HL-60/S4 treated with phorbol 12-myristate 13-acetate at 8.2 ng/mL for 4 days and 3 days (cell line): ENCODE results near the gene ENGASE.

Experiments used
- in situ Hi-C: fragments of 300-500 bp; cut with MboI; formaldehyde crosslinking; loops from 2 replicates; pipeline ENCODE4 v1.15.0; 2022; ENCODE audit warnings: low sequenced_read_pairs

The ENGASE gene

GRCh38 chr17:79089720-79090442, 15.3 kb downstream of the ENGASE start:
- in situ Hi-C loops = no loop called here

- in situ Hi-C loops = no loop called here
These were observed 16.0 kb downstream of the ENGASE start for GRCh38 chr17:79090443-79091225.

GRCh38 chr17:79091226-79091670, 16.6 kb downstream of the ENGASE start:
- in situ Hi-C loops = no loop called here

GRCh38 chr17:79092567-79092966, 17.9 kb downstream of the ENGASE start:
- in situ Hi-C loops = no loop called here

GRCh38 chr17:79093270-79093669, 18.6 kb downstream of the ENGASE start:
- in situ Hi-C loops = no loop called here

GRCh38 chr17:79094261-79094660, 19.6 kb downstream of the ENGASE start:
- in situ Hi-C loops = no loop called here

GRCh38 chr17:79095345-79096055, 20.9 kb downstream of the ENGASE start:
- in situ Hi-C loops = no loop called here

- in situ Hi-C loops = no loop called here
These were observed 21.9 kb downstream of the ENGASE start for GRCh38 chr17:79096477-79096876.

GRCh38 chr17:79097226-79098055, 22.8 kb downstream of the ENGASE start:
- in situ Hi-C loops = no loop called here

- in situ Hi-C loops = no loop called here
These were observed 23.8 kb downstream of the ENGASE start for GRCh38 chr17:79098282-79098867.

GRCh38 chr17:79100405-79100804, 25.8 kb downstream of the ENGASE start:
- in situ Hi-C loops = no loop called here

GRCh38 chr17:79101111-79101673, 26.6 kb downstream of the ENGASE start:
- in situ Hi-C loops = no loop called here

GRCh38 chr17:79102214-79102613, 27.6 kb downstream of the ENGASE start:
- in situ Hi-C loops = no loop called here

GRCh38 chr17:79104898-79105600, 30.4 kb downstream of the ENGASE start:
- in situ Hi-C loops = no loop called here

- in situ Hi-C loops = no loop called here
These were observed 31.3 kb downstream of the ENGASE start for GRCh38 chr17:79105937-79106336.

- in situ Hi-C loops = no loop called here
These were observed 32.3 kb downstream of the ENGASE start for GRCh38 chr17:79106958-79107357.

- in situ Hi-C loops = no loop called here
These were observed 33.0 kb downstream of the ENGASE start for GRCh38 chr17:79107499-79108231.

GRCh38 chr17:79108232-79108850, 33.7 kb downstream of the ENGASE start:
- in situ Hi-C loops = no loop called here
